ENCODE data around the gene FAF1.

DNA sequence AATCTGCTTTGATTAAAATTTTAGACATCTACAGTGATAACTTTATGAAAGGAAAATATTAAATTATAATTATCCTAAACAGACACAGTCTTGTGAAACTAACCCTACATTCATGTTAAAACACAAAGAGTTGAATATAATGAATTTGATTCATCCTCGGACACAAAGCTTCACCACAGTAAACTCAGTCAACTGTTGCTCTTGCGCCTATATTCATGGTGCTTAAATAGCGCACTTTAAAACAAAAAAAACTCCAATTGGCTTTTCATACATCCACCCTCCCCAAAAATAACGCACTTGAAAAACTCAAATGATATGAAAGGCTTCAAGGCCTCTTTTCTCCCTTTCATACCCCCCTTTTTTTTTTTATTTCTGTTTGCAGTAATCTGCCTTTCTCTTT lies 260.3 kb downstream of the FAF1 start:
- TF ChIP-seq POLR2A (IDR thresholded peaks at IDR 0.05) = no peak
- TF ChIP-seq, protein P1, sequence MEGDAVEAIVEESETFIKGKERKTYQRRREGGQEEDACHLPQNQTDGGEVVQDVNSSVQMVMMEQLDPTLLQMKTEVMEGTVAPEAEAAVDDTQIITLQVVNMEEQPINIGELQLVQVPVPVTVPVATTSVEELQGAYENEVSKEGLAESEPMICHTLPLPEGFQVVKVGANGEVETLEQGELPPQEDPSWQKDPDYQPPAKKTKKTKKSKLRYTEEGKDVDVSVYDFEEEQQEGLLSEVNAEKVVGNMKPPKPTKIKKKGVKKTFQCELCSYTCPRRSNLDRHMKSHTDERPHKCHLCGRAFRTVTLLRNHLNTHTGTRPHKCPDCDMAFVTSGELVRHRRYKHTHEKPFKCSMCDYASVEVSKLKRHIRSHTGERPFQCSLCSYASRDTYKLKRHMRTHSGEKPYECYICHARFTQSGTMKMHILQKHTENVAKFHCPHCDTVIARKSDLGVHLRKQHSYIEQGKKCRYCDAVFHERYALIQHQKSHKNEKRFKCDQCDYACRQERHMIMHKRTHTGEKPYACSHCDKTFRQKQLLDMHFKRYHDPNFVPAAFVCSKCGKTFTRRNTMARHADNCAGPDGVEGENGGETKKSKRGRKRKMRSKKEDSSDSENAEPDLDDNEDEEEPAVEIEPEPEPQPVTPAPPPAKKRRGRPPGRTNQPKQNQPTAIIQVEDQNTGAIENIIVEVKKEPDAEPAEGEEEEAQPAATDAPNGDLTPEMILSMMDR (IDR thresholded peaks at IDR 0.05) = no peak

All from esophagus squamous epithelium (tissue), 4 donors.